GM21528 (cell line): Measurements from ENCODE around the gene AGRP.

ENCODE experiments used
- ATAC-seq: cut with Tn5 transposase; IDR thresholded peaks from one replicate; pipeline ENCODE4 v1.9.1; 2021; ENCODE audit warnings: mild to moderate bottlenecking, moderate library complexity; ENCODE audit not compliant: unreplicated experiment, low FRiP score

The AGRP gene

DNA sequence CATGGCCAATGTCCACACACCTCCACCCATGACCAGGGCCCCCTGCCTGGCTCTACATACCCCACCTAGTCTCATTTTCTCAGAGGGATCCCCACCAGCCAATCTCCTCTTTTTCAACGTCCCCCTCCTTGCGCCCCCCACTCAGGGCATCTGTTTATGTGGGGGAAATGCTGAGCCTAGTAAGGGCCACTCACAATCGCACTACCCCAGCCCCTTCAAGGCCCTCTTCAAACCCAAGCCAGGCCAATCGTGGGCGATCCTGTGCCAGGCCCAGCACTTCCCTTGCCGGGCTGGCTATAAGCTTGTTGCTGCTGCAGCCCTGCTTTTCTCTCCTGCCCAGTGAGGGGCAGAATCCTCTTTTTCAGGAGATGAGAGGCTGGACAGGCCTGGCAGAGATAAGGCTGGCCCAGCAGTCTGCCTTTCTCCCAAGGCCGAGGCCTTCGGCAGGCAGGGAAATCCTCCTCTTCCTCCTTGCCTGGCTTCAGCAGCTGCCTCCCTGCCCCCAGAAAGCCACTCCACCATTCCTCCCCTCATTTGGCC lies 36.3 kb downstream of the AGRP start:
- ATAC-seq, result no peak

- no peak for ATAC-seq
Measured at GRCh38 chr16:67445913-67446907, 37.1 kb downstream of the AGRP start.

DNA sequence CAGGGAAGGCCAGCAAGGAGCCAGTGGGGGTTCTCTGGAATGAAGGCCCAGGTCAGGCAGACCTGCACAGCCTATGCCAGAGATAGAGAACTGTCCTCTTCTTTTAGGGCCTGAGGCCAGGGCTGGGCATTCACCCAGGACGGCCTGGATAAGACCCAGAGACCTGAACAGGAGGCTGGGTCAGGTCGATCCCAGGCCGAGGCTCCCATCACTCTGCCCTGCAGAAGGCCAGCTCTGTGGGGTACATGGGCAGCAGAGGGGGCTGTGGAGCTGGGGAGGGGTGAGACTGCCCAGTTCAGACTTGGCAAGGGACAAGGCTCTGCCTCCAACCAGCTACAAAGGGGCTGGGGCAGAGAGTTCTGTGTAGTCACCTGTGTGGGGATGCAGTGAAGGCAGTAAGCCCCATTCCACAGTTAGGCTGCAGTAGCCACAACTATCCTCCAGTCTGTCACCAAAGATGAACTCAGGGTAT lies 37.9 kb downstream of the AGRP start:
- ATAC-seq, result no peak

GRCh38 chr16:67445126-67445426 lies 38.3 kb downstream of the AGRP start:
- no peak for ATAC-seq

DNA sequence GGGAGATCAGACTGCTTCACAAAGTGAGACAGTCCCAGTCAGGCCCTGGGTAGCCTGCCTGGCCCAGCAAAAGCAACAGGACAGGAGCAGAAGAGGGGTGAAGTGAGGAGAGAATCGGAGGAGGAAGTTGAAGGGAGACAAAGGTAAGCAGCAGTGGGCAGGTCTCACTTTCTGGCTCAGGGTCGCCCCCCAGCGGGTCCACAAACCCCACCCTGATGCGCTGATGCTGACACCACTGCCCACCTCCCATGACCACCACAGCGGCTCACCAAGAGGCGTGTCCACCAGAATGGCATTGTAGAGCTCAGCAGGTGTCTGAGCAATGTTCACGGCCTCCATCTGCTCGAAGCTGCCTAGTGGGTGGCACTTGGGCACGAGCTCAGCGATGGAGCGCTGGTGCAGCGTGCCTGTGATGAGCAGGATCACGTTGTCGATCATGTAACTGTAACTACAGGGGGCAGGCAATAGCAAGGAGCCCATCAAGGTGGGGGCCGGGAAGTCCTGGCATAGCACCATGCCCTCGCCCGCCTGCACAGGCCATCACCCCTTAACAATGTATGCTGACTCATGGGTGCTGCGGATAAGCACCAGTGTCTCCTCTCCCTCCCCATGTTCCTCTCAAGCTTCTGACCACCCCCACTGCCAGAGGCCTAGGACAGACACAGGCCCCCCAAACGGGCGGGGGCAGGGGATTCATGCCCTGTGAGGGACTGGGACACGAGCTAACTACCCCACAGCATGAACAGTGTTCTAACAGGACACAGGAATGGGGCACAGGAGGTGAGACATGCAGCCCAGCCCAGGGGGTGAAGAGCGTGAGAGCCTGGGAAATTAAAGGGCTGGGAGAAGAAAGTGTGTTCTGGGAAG lies 38.9 kb downstream of the AGRP start:
- ATAC-seq, result no peak

DNA sequence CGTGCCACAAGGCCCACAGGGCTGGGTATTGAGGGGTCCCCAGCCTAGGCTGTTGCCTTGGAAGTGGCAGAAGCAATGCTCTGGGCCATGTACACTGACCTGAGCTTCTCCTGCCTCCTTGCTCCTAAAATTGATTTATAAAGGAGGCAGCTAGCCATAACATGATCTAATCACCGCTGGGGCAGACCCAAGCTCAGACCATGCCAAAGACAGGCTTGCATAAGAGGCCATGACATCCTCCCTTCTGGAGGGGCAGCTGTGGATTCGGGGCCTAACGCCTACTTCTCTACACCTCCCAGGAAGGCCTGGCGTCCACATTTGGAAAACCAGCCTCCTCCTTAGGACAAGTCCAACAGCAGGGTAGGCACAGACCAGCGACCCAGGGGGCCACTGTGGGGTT lies 40.1 kb downstream of the AGRP start:
- ATAC-seq, result no peak

DNA sequence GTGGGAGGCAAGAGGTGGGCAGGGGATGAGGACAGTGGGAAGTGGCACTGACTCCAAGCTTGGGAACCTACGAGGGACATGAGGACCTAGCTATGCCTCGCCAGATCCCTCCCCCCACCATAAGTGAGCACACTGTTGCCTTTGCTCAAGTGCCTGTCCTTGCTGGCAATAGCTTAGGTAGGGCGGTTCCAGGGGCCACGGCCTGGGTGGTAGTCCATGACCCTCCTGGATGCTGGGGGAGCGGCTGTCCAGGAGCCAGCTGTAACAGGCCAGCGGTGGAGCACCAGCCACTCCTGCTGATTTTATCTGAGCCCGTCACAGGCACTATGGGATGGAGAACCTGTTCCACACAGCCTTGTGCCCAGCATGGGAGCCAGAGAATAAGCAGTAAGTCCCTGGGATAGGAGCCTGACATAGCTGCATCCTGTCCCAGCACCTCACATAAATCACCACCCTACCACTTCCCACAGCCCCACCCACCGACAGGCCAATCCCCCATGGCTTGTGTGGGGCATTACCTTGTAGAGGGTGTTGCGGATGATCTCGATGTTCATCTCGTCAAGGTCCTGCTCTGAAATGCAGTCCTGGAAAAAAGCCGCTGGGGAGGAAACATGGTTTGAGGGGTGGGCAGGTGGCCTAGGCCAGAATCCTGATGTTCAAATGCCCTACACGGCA lies 40.6 kb downstream of the AGRP start:
- no peak for ATAC-seq

DNA sequence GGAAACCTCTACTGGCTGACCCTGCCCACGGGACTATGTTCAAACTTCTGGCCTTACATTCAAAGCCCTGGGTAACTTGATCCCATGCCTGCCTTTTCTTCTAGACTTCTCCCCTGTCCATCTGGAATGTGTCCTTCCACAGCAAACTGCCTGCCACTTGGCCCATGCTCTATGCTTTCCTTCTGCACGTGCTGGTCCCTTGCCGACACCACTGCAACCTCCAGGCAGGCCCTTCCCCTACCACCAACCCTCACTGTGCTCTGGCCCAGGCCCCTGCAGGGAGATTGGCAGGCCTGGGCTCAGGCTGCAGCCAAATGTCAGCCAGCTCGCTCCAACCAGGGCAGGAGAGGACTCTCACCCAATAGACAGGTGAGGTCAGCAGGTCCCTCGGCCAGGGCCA lies 41.4 kb downstream of the AGRP start:
- no peak for ATAC-seq

GRCh38 chr16:67441271-67441753 lies 42.0 kb downstream of the AGRP start:
- no peak for ATAC-seq

DNA sequence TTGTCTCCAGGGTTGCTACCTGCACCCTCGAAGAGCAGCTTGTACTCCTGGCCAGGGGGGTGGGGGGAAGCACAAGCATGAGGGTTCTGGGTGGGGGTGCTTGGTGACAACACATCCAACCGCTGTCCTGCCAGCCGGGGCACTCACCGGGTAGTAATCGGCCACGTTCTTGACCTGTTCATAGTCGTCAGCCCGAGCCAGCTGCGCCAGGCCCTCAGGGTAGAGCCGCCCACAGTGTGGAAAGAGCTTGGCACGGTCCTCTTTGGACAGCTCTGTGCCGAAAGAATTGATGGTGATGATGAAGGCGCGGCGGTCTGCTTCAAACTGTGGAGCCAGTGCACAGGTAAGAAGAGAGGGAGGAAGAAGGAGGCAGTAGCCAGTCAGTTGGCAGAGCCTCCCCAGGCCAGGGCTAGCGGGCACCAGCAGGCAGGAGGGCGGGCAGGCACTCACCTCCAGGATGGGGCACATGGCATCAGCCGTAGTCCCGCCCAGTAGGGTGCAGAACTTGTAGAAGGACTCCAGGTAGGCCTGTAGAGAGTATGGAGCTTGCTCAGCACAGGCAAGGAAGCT lies 44.4 kb downstream of the AGRP start:
- no peak for ATAC-seq

GRCh38 chr16:67438098-67438791 lies 45.1 kb downstream of the AGRP start:
- ATAC-seq, result no peak

DNA sequence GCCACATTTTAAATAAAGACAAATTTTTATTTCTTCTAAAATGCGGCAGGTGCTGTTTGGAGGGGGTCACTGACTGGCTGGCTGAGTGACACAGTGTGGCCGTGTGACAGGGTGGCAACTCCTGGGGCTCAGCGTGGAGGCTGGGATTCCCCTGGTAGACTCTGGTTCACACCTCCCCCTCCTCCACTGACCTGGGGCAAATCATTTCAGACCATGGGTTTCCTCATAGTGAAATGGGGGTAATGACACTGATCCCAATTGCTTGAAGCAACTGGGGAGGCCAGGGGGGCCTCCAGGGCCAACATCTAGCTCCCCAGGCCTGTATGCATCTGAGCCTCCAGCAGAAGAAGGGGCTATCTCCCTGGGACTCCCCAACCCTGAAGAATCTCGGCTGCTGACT lies 45.8 kb downstream of the AGRP start:
- ATAC-seq, result no peak

DNA sequence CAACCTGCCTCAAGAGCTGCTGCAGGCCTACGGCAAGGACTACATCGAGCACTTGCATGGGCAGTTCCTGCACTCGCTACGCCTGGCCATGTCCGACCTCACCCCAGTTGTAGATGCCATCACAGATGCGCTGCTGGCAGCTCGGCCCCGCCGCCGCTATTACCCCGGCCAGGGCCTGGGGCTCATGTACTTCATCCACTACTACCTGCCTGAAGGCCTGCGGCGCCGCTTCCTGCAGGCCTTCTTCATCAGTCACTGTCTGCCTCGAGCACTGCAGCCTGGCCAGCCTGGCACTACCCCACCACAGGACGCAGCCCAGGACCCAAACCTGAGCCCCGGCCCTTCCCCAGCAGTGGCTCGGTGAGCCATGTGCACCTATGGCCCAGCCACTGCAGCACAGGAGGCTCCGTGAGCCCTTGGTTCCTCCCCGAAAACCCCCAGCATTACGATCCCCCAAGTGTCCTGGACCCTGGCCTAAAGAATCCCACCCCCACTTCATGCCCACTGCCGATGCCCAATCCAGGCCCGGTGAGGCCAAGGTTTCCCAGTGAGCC lies 46.6 kb downstream of the AGRP start:
- no peak for ATAC-seq

- ATAC-seq, result no peak
Measured at GRCh38 chr16:67435758-67436164, 47.6 kb downstream of the AGRP start.

GRCh38 chr16:67433131-67433719 lies 50.1 kb downstream of the AGRP start:
- no peak for ATAC-seq
